NCI-H146 (cell line): ENCODE measurements around the gene IFNLR1.
A peak's percentile ranks its signal among the peaks of the same experiment; 100 is the strongest.
"Not testable (repeated sequence)": the region's sequence is repeated elsewhere in the genome, so short reads cannot be mapped to it uniquely, and the experiment has no call there.

ENCODE experiments used
- DNase-seq: peaks from one replicate; lab custom pipeline; 2025; lab: John Stamatoyannopoulos, UW

The IFNLR1 gene

GRCh38 chr1:24186993-24187790, at the start of gene IFNLR1:
Gene IFNLR1 (minus strand): TSS chr1:24187289. CDS start chr1:24187248, 41 bp downstream.
- peak; percentile 86 for DNase-seq

- DNase-seq = no peak
Observed at GRCh38 chr1:24235921-24236788, 49.1 kb upstream of the IFNLR1 start.

- DNase-seq = no peak
Observed at GRCh38 chr1:24233684-24234600, 46.9 kb upstream of the IFNLR1 start.

- DNase-seq = no peak
Observed at GRCh38 chr1:24231701-24232100, 44.6 kb upstream of the IFNLR1 start.

- no peak for DNase-seq
Observed at GRCh38 chr1:24228311-24228710, 41.2 kb upstream of the IFNLR1 start.

GRCh38 chr1:24226749-24227148, 39.7 kb upstream of the IFNLR1 start:
- DNase-seq = no peak

GRCh38 chr1:24224761-24225160, 37.7 kb upstream of the IFNLR1 start:
- no peak for DNase-seq

GRCh38 chr1:24224086-24224485, 37.0 kb upstream of the IFNLR1 start:
- DNase-seq = no peak

GRCh38 chr1:24222793-24223192, 35.7 kb upstream of the IFNLR1 start:
- no peak for DNase-seq

GRCh38 chr1:24222008-24222605, 35.0 kb upstream of the IFNLR1 start:
- DNase-seq = no peak

- DNase-seq = no peak
Observed at GRCh38 chr1:24221246-24221645, 34.2 kb upstream of the IFNLR1 start.

- no peak for DNase-seq
Observed at GRCh38 chr1:24216276-24217074, 29.4 kb upstream of the IFNLR1 start.

GRCh38 chr1:24215226-24215814, 28.2 kb upstream of the IFNLR1 start:
- DNase-seq = no peak

- no peak for DNase-seq
Observed at GRCh38 chr1:24212376-24212775, 25.3 kb upstream of the IFNLR1 start.

GRCh38 chr1:24210195-24210627, 23.1 kb upstream of the IFNLR1 start:
- no peak for DNase-seq

GRCh38 chr1:24209097-24209496, 22.0 kb upstream of the IFNLR1 start:
- DNase-seq = no peak

- DNase-seq = no peak
Observed at GRCh38 chr1:24207709-24208108, 20.6 kb upstream of the IFNLR1 start.

- DNase-seq = not testable (repeated sequence)
Observed at GRCh38 chr1:24207395-24207687, 20.3 kb upstream of the IFNLR1 start.

- DNase-seq = no peak
Observed at GRCh38 chr1:24206516-24207394, 19.7 kb upstream of the IFNLR1 start.

GRCh38 chr1:24206083-24206464, 19.0 kb upstream of the IFNLR1 start:
- DNase-seq = no peak
